Measurements from ENCODE around the gene PSMD7.

PSMD7 gene

DNA sequence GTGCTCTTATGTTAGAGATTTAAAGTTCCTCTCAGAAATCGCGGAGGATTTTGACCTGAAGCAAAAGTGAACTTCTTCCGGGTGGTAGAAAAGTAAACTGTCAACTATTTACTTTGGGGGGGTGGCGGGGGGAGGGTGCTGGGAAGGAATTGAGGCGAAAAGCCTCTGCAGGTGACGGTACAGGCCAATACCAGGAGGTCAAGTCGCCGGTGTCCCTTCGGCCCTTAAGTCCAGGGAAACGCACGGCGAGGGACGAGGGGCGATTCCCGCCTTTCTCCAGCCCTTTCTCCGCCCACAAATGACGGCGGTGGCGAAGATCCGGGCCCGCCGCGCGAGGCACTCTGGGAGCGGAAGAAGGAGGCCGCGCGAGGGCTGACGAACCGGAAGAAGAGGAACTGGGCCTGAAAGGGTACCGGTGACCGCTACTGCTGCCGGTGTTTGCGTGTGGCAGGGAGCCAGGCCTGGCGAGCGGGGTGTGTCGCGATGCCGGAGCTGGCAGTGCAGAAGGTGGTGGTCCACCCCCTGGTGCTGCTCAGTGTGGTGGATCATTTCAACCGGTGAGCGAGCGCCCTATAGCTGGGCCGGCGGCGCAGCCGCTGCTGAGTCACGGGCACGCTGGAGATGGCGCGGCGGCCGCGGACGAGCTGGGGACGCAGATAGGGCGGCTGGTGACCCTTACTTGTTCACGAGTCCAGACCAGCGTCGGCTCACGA is at the start of gene PSMD7:
PSMD7 (plus strand) TSS at position 383 of the 713 bp plus-strand sequence; CDS start at position 484, 101 bp downstream.
- peak; percentile 95 for DNase-seq (ENCODE audit: low read depth, low spot score)

- no peak for DNase-seq (ENCODE audit: low read depth, low spot score)
These were observed 47.4 kb upstream of the PSMD7 start for GRCh38 chr16:74249254-74249653.

DNA sequence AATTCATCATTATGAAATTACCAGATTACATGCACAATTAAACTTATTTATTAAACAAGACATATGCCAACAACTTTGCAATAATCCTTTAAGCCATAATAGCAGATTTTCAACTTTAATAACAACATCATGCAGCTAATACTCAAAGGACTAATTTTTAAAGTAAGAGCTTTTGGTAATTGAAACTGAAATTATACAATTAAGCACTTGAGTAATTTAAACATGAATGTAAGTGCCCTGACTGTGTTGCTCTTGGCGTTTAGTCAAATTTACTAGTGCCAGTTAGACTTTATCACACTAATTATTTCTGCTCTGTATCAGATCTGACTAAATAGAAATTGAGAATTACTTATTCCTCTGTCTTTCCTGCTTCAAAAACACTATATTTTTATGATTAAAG is 46.8 kb upstream of the PSMD7 start:
- DNase-seq (ENCODE audit: low read depth, low spot score) = no peak

GRCh38 chr16:74252329-74252728 is 44.3 kb upstream of the PSMD7 start:
- no peak for DNase-seq (ENCODE audit: low read depth, low spot score)

- no peak for DNase-seq (ENCODE audit: low read depth, low spot score)
These were observed 43.3 kb upstream of the PSMD7 start for GRCh38 chr16:74253161-74253938.

DNA sequence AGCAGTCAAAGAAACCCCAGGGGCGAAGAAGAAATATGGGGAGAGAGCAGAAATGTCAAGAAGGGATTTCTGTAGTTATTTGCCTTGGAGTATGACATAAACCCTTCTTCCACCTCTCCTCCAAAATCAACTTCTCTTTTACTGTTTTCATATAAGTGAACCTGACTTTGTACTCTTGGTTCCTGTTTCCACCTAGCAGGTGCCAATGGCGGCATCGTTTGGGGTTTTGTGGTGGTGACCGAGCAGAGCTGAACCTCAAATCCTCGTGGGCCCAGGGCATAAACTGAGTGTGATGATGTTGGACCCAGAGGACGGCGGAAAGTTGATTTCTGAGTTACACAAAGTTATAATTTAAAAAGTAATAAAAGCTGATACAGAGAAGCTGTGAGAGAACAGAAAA is 39.6 kb upstream of the PSMD7 start:
- no peak for DNase-seq (ENCODE audit: low read depth, low spot score)

DNA sequence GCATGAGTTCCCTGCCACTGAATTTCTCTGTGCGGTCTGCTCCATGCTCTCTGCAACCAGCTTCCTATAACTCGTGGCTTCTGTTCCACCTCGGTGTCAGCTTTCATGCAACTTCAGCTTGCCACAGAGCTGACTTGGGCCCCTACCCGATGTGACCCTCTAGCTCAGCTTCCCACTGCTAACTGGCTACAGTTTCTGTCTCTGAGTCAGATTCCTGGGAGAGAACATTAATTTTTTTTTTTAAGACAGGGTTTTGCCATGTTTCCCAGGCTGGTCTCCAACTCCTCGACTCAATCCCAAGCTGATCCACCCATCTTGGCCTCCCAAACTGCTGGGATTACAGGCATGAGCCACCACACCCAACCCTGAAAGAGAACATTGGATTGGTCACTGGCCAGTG is 35.5 kb upstream of the PSMD7 start:
- no peak for DNase-seq (ENCODE audit: low read depth, low spot score)

- no peak for DNase-seq (ENCODE audit: low read depth, low spot score)
These were observed 31.8 kb upstream of the PSMD7 start for GRCh38 chr16:74264811-74265210.

- DNase-seq (ENCODE audit: low read depth, low spot score) = no peak
These were observed 28.2 kb upstream of the PSMD7 start for GRCh38 chr16:74268372-74268782.

DNA sequence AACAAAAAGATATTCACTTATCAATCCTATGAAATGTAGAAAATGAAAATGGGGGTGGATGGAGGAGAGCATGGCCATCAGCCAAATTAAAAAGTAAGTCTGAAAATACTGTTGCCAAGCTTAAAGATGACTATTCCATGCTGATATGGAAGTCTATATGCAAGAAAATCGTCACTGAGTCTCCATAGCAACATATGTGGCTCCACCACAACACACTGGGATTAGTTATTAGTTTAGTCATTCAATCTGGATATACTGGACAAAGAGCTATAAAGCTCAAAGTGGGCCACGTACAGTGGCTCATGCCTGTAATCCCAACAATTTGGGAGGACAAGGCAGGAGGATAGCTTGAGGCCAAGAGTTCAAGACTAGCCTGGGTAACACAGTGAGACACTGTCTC is 24.7 kb upstream of the PSMD7 start:
- no peak for DNase-seq (ENCODE audit: low read depth, low spot score)

DNA sequence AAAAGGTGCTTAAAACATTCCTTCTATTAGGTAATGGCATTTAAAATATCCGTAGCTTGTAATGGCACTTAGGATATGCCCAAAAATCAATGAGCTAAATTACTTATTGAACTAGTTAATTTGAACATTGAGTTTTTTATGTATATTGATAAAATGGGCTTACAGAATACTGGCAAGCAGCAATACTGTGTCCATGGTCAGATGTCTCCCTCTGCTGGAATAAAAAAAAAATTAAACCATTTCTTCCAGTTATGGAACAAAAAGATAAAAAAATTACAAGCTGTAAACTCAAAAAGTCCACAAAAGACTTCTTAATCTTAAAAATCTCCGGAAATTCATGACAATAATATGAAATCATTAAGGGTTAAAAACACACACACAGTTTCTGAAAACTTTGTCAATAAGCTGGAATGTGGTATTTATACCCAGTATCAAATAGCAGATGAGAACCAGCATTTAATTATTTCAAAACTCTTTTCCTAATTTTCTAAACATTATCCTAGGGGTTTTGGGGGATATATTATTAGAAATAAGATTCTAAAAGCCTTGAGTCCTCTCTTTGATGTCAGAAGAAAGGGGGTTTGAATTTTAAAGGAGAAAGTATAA is 21.5 kb upstream of the PSMD7 start:
- DNase-seq (ENCODE audit: low read depth, low spot score) = no peak

DNA sequence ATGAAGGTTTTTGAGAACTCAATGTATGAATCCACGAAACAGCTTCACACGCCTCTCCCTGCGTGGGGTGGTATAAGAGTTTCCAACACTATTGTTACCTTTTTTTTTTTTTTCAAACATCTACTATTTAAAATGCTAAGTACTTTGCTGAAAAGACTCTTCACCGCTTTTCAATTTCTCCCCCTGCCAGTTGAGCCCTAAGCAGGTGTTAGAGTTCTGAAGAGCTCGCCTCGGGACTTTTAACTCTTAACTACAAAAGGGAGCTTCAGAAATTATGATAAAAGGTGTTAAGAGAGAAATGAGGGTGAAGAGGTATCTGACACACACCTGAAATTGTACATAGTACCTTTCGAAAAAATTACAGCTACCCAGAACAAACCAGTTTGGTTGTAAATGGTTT is 20.9 kb upstream of the PSMD7 start:
- DNase-seq (ENCODE audit: low read depth, low spot score) = no peak

DNA sequence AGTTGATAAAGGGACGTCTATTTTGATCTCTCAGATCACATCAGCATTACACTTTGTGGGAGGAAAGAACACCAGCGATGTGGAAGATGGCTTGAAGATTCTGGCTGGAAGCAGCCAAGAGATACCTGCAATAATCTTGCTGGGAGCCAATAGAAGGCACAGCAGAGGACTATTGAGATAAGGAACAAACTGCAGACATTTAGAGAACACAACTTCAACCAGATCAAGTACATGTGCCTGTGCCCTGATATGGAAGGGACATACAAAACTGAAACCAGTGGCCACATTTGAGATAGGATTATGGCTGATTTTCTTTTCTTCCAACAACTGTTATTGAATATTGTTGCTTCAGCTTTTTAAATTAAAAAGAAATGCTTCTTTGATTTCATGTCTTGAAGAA is 18.6 kb upstream of the PSMD7 start:
- no peak for DNase-seq (ENCODE audit: low read depth, low spot score)

DNA sequence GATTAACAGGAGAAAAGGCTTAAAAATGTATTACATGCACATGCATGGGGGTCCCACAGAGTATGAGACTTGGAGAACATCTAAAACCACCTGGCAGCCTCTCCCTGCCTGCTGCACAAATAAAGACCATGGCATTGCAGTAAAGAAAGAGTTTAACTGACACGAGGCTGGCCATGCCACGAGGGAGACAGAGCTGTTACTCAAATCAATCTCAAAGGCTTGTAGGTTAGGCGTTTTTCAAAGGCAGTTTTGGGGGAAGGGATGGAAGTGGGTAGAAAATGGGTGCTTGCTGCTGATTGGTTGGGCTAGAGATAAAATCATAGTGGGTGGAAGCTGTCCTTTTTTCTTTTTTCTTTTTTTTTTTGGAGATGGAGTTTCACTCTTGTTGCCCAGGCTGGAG is 17.3 kb upstream of the PSMD7 start:
- no peak for DNase-seq (ENCODE audit: low read depth, low spot score)

- peak; percentile 38 for DNase-seq (ENCODE audit: low read depth, low spot score)
These were observed 16.8 kb upstream of the PSMD7 start for GRCh38 chr16:74279805-74280204.

- no peak for DNase-seq (ENCODE audit: low read depth, low spot score)
These were observed 16.2 kb upstream of the PSMD7 start for GRCh38 chr16:74280448-74280847.

DNA sequence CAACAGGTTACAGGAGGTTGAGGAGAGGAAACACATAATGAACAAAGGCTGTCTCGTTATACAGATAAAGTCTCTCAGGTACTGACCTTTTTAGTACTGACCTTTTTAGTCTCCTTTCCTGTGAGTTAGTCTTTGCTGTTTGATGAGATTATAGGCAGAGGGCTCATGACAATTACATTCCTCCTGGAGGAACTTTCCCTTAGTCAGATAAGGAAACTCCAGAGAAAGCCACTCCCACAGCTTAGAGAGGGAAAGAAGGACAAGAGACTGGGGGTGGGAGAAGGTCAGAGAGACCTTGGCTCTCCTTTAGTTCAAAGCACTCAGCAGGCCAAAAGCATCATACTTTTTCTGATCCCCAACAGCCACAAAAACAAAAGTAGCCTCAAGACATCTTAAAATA is 15.3 kb upstream of the PSMD7 start:
- DNase-seq (ENCODE audit: low read depth, low spot score) = peak; percentile 39

DNA sequence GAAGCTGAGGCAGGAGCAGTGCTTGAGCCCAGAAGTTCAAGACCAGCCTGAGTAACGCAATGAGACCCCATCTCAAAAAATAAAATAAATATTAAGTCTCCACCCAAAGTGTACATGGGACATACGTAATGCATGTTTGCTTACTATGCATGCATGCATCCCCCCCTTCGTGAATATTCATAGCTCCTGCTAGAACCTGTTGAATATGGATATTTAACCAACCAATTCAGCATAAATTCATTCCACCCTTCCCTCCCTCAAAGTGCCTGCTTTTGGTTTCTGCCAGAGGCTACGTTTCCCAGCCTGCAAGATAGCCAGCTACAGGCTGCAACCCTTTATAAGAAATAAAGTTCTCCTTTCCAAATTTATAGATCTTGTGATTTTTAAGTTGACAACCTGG is 12.9 kb upstream of the PSMD7 start:
- no peak for DNase-seq (ENCODE audit: low read depth, low spot score)

GRCh38 chr16:74288065-74288464 is 8.5 kb upstream of the PSMD7 start:
- no peak for DNase-seq (ENCODE audit: low read depth, low spot score)

DNA sequence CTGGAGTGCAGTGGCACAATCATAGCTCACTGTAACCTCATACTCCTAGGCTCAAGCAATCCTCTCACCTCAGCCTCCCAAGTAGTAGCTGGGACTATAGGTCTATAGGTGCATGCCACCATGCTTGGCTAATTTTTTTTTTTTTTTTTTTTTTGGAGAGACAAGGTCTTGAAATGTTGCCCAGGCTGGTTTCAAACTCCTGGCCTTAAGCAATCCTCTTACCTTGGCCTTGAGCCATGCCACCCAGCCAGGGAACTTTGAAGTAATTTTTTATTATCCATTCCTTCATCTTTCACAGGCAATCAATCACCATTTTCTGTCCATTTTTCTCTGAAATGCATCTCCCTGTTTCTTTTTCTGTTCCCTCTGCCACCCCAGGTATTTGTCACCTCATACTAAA is 6.3 kb upstream of the PSMD7 start:
- DNase-seq (ENCODE audit: low read depth, low spot score) = no peak

DNA sequence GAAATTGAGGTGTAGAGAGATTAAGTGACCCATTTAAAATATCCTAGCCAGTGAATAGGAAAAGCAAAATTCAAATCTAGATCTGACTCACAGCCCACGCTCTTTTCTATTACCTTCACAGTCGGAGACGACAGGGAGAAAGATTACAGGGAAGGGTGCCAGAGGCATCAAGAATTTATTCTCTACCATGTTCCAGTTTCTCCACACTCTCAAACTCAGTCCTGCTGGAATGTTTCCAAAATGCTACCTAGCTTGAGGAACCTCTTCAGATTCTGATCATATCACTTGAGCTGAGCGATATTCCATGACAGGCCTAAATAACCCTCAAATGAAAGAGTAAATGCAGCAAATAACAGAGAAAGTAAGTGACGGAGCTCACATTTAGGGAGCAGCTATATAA is 5.4 kb upstream of the PSMD7 start:
- no peak for DNase-seq (ENCODE audit: low read depth, low spot score)

GRCh38 chr16:74291577-74292208 is 4.9 kb upstream of the PSMD7 start:
- DNase-seq (ENCODE audit: low read depth, low spot score) = no peak

DNA sequence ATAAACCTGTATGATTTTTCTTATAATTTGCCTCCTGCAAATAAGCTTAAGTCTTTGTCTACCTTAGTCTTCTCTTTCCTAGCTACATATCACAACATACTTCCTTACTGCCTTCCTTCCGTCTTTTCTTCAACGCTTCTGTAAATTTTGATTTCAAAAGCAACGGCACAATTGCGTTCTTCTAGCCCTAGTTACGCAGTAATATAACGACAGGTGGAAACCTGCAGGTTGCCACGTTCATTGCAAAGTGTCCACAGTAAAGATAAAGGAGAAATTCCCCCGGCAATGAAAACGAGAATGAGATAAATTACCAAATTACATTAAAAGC is 546 bp upstream of the PSMD7 start:
- DNase-seq (ENCODE audit: low read depth, low spot score) = no peak
